ENCODE data around the gene CTU2.

- TF ChIP-seq, protein P1, sequence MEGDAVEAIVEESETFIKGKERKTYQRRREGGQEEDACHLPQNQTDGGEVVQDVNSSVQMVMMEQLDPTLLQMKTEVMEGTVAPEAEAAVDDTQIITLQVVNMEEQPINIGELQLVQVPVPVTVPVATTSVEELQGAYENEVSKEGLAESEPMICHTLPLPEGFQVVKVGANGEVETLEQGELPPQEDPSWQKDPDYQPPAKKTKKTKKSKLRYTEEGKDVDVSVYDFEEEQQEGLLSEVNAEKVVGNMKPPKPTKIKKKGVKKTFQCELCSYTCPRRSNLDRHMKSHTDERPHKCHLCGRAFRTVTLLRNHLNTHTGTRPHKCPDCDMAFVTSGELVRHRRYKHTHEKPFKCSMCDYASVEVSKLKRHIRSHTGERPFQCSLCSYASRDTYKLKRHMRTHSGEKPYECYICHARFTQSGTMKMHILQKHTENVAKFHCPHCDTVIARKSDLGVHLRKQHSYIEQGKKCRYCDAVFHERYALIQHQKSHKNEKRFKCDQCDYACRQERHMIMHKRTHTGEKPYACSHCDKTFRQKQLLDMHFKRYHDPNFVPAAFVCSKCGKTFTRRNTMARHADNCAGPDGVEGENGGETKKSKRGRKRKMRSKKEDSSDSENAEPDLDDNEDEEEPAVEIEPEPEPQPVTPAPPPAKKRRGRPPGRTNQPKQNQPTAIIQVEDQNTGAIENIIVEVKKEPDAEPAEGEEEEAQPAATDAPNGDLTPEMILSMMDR (IDR thresholded peaks at IDR 0.05; ENCODE audit: insufficient read depth, low read length), result no peak
- TF ChIP-seq POLR2AphosphoS5 (IDR thresholded peaks at IDR 0.05; ENCODE audit: low read depth) (no peak), GABPA (IDR thresholded peaks at IDR 0.05; ENCODE audit: low read depth) (no peak), REST (IDR thresholded peaks at IDR 0.05; ENCODE audit: insufficient replicate concordance, low read depth) (no peak), SPI1 (IDR thresholded peaks at IDR 0.05; ENCODE audit: borderline replicate concordance, low read depth) (no peak)
Measured at GRCh38 chr16:88684569-88685155, 21.6 kb upstream of the CTU2 start.

All from HL-60 (cell line).